HepG2 (cell line): ENCODE measurements around the gene KANSL1.

Source experiments
- CTCF ChIP-seq: sonication (generic); formaldehyde crosslinking; IDR thresholded peaks from 2 replicates; pipeline ENCODE4 v1.5.0; 2020; ENCODE audit warnings: mild to moderate bottlenecking, missing genetic modification reagents, moderate library complexity
- HDAC6 ChIP-seq: fragments of 200-600 bp; sonication (generic); IDR thresholded peaks from 2 replicates; pipeline ENCODE4 v1.7.0; 2017; ENCODE audit warnings: mild to moderate bottlenecking, antibody characterized with exemption, low read length, low read depth
- POLR2AphosphoS5 ChIP-seq: IDR thresholded peaks from 2 replicates; pipeline ENCODE4 v1.6.1; 2012; ENCODE audit warnings: low read depth, low read length
- TARDBP ChIP-seq: sonication (generic); formaldehyde crosslinking; IDR thresholded peaks from 2 replicates; pipeline ENCODE4 v1.8.0; 2022; ENCODE audit warnings: mild to moderate bottlenecking, missing genetic modification reagents
- ZFP37 ChIP-seq: sonication (generic); formaldehyde crosslinking; IDR thresholded peaks from 2 replicates; pipeline ENCODE4 v1.4.0; 2020; ENCODE audit warnings: missing genetic modification reagents, borderline replicate concordance
- ZNF572 ChIP-seq: sonication (generic); formaldehyde crosslinking; IDR thresholded peaks from 2 replicates; pipeline ENCODE4 v1.5.1; 2020; ENCODE audit warnings: mild to moderate bottlenecking, missing genetic modification reagents

GRCh38 chr17:45982791-45983613 lies 210.2 kb downstream of the KANSL1 start:
- no peak for TF ChIP-seq ZFP37
- TF ChIP-seq HDAC6 = no peak
- TF ChIP-seq POLR2AphosphoS5 = no peak
- TF ChIP-seq TARDBP (CRISPR knock-in tag) = no peak
- no peak for TF ChIP-seq CTCF (CRISPR knock-in tag)
- TF ChIP-seq ZNF572 (CRISPR knock-in tag) = no peak
